GM23338 (cell line): Measurements from ENCODE around the gene PRELID3B. TPM values are rescaled to one million over a fixed set of nuclear protein-coding genes. Genes with fewer than 3 reads are reported as not detected.

Source experiments
- ATAC-seq: fragments of 200-7000 bp; cut with Tn5 transposase; 3 replicates; pipeline ENCODE4 v1.9.1; 2020
- DNase-seq: peaks from one replicate; pipeline ENCODE4 v3.0.0-alpha.2; 2015; ENCODE audit warnings: low spot score
- H2AFZ ChIP-seq: fragments of 200-600 bp; sonication (generic); 2 replicates; pipeline ENCODE4 v1.8.0; 2016; ENCODE audit warnings: antibody characterized with exemption, mild to moderate bottlenecking, moderate library complexity
- H3F3A ChIP-seq: fragments of 200-600 bp; sonication (generic); replicated peaks from 2 replicates; pipeline ENCODE4 v1.8.0; 2017; ENCODE audit warnings: antibody characterized with exemption, mixed run types, low read depth
- H3K27ac ChIP-seq: fragments of 200-600 bp; sonication (generic); 2 replicates; pipeline ENCODE4 v1.6.1; 2016; ENCODE audit warnings: low read depth
- H3K27me3 ChIP-seq: fragments of 200-600 bp; sonication (generic); 2 replicates; pipeline ENCODE4 v1.8.0; 2016; ENCODE audit warnings: mild to moderate bottlenecking, mixed run types, moderate library complexity; ENCODE audit not compliant: insufficient read depth
- H3K36me3 ChIP-seq: fragments of 200-600 bp; sonication (generic); 2 replicates; pipeline ENCODE4 v1.8.0; 2016; ENCODE audit warnings: mild to moderate bottlenecking; ENCODE audit not compliant: insufficient read depth
- H3K4me1 ChIP-seq: fragments of 200-600 bp; sonication (generic); 2 replicates; pipeline ENCODE4 v1.8.0; 2016; ENCODE audit warnings: mild to moderate bottlenecking, moderate library complexity; ENCODE audit not compliant: insufficient read depth
- H3K4me2 ChIP-seq: fragments of 200-600 bp; sonication (generic); 2 replicates; pipeline ENCODE4 v1.7.1; 2017; ENCODE audit warnings: mixed run types
- H3K4me3 ChIP-seq: fragments of 200-600 bp; sonication (generic); 2 replicates; pipeline ENCODE4 v1.6.1; 2016; ENCODE audit warnings: mixed run types
- H3K79me2 ChIP-seq: fragments of 200-600 bp; sonication (generic); replicated peaks from 2 replicates; pipeline ENCODE4 v1.8.0; 2017; ENCODE audit warnings: mild to moderate bottlenecking; ENCODE audit not compliant: insufficient read depth
- H3K9me2 ChIP-seq: fragments of 200-600 bp; sonication (generic); 2 replicates; pipeline ENCODE4 v1.8.0; 2017; ENCODE audit not compliant: insufficient read depth
- H4K20me1 ChIP-seq: fragments of 200-600 bp; sonication (generic); replicated peaks from 2 replicates; pipeline ENCODE4 v1.8.0; 2017; ENCODE audit warnings: mild to moderate bottlenecking; ENCODE audit not compliant: insufficient read depth
- H3K27ac Mint-ChIP-seq: 2 replicates; pipeline ENCODE4 v1.8.0; 2020; ENCODE audit warnings: inconsistent platforms, mild to moderate bottlenecking, moderate library complexity, mixed read lengths
- H3K27me3 Mint-ChIP-seq: 3 replicates; pipeline ENCODE4 v1.8.0; 2022; ENCODE audit warnings: low read depth, mild to moderate bottlenecking, moderate library complexity, mixed read lengths, inconsistent platforms; ENCODE audit not compliant: insufficient read depth, poor library complexity
- H3K36me3 Mint-ChIP-seq: 3 replicates; pipeline ENCODE4 v1.8.0; 2021; ENCODE audit warnings: low read depth, mild to moderate bottlenecking, inconsistent platforms, moderate library complexity, mixed read lengths
- H3K4me1 Mint-ChIP-seq: 3 replicates; pipeline ENCODE4 v1.8.0; 2020; ENCODE audit warnings: mild to moderate bottlenecking, inconsistent platforms, mixed read lengths
- H3K4me3 Mint-ChIP-seq: 3 replicates; pipeline ENCODE4 v1.8.0; 2021; ENCODE audit warnings: moderate library complexity, mild to moderate bottlenecking, inconsistent platforms, mixed read lengths
- H3K9me3 Mint-ChIP-seq: 3 replicates; pipeline ENCODE4 v1.8.0; 2020; ENCODE audit warnings: moderate library complexity, mild to moderate bottlenecking, inconsistent platforms, mixed read lengths
- CREB1 ChIP-seq: fragments of 250-450 bp; sonication (Bioruptor Pico); IDR thresholded peaks from 2 replicates; pipeline ENCODE4 v1.5.0; 2020; ENCODE audit warnings: low read depth, mild to moderate bottlenecking, moderate library complexity
- CTCF ChIP-seq, 2 experiments: fragments of 200-600 bp in 1 of 2; sonication (generic) in 1 of 2; conservative IDR thresholded peaks; 2 replicates each; pipeline versions ENCODE4 v1.5.1 to v1.6.1; 2016 to 2017; ENCODE audit warnings: antibody characterized with exemption in 2 of 2, low read depth in 2 of 2, mild to moderate bottlenecking in 2 of 2, moderate library complexity in 1 of 2
- EZH2 ChIP-seq: fragments of 200-600 bp; sonication (generic); IDR thresholded peaks from one replicate; pipeline ENCODE4 v1.8.0; 2017; ENCODE audit warnings: antibody characterized with exemption, mild to moderate bottlenecking, low read depth; ENCODE audit not compliant: unreplicated experiment
- EZH2phosphoT487 ChIP-seq: fragments of 200-600 bp; sonication (generic); IDR thresholded peaks from one replicate; pipeline ENCODE4 v1.8.1; 2018; ENCODE audit warnings: antibody characterized with exemption; ENCODE audit not compliant: unreplicated experiment
- JUNB ChIP-seq: IDR thresholded peaks from one replicate; pipeline ENCODE4 v1.6.1; 2016; ENCODE audit warnings: antibody characterized with exemption; ENCODE audit not compliant: unreplicated experiment
- POLR2AphosphoS5 ChIP-seq: IDR thresholded peaks from 2 replicates; pipeline ENCODE4 v1.6.1; 2016; ENCODE audit warnings: antibody characterized with exemption, low read depth
- STAT1 ChIP-seq: IDR thresholded peaks from one replicate; pipeline ENCODE4 v1.6.1; 2016; ENCODE audit warnings: antibody characterized with exemption; ENCODE audit not compliant: unreplicated experiment
- ZNF114 ChIP-seq: fragments of 250-450 bp; sonication (Bioruptor Pico); IDR thresholded peaks from 2 replicates; pipeline ENCODE4 v1.5.0; 2020; ENCODE audit warnings: mild to moderate bottlenecking, moderate library complexity
- ZNF331 ChIP-seq: fragments of 250-450 bp; sonication (Bioruptor Pico); IDR thresholded peaks from 2 replicates; pipeline ENCODE4 v1.5.0; 2020; ENCODE audit warnings: low read depth, mild to moderate bottlenecking, moderate library complexity
- polyA plus RNA-seq: library from polyadenylated mRNA; unstranded; fragments of >200 nt; fragmentation: Nextera tagmentation; extraction: Ambion mirVana; gene quantifications from 2 replicates; pipeline ENCODE4 v1.2.1, GENCODE V29; 2016
- total RNA-seq: library from RNA; depleted of rRNA; stranded (reverse); fragments of >200 nt; shearing (Covaris generic); gene quantifications from 2 replicates; pipeline ENCODE4 v1.2.3, GENCODE V29; 2014
- TF ChIP-seq, protein P1 (sequence below): fragments of 250-450 bp; sonication (Bioruptor Pico); IDR thresholded peaks from 2 replicates; pipeline ENCODE4 v1.5.0; 2020; ENCODE audit warnings: mild to moderate bottlenecking, moderate library complexity

The PRELID3B gene
- total and polyA plus RNA-seq, 2 experiments from 2014 or later, result 42.7 to 43.6 TPM

DNA sequence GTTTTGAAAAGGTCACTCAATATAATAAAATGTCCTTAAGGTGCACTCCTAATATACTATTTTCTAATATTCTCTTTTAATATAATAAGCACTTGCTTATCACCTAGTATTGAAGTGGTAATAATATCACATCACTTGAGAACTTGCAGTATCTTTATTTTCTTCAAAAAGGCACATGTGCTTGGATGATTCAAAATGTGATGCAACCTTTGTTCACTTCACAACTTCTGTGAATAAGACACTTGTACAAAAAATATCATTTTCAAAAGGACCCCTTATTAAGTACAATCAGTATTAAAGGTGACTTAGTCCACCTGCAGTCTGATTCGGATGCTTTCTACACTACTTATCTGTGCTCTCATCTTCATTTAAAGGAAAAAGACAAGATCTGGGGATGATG is 3.4 kb downstream of the PRELID3B start:
- Mint-ChIP-seq H3K4me3 (no peak overlapping the region), H3K36me3 (peaks cover 41% of the 10 kb centered on the region), H3K9me3 (no peaks in the 10 kb centered on the region), H3K27me3 (peaks cover 3% of the 10 kb centered on the region), H3K27ac (no peak overlapping the region), H3K4me1 (peaks cover 16% of the 10 kb centered on the region)
- H3K79me2 ChIP-seq, result peaks cover 55% of the 10 kb centered on the region
- H3K27me3 ChIP-seq, result no peaks in the 10 kb centered on the region
- DNase-seq, result no peak
- TF ChIP-seq CREB1 (no peak), ZNF331 (CRISPR knock-in tag) (no peak), POLR2AphosphoS5 (no peak), STAT1 (no peak), EZH2 (no peak), EZH2phosphoT487 (no peak)
- TF ChIP-seq, protein P1, sequence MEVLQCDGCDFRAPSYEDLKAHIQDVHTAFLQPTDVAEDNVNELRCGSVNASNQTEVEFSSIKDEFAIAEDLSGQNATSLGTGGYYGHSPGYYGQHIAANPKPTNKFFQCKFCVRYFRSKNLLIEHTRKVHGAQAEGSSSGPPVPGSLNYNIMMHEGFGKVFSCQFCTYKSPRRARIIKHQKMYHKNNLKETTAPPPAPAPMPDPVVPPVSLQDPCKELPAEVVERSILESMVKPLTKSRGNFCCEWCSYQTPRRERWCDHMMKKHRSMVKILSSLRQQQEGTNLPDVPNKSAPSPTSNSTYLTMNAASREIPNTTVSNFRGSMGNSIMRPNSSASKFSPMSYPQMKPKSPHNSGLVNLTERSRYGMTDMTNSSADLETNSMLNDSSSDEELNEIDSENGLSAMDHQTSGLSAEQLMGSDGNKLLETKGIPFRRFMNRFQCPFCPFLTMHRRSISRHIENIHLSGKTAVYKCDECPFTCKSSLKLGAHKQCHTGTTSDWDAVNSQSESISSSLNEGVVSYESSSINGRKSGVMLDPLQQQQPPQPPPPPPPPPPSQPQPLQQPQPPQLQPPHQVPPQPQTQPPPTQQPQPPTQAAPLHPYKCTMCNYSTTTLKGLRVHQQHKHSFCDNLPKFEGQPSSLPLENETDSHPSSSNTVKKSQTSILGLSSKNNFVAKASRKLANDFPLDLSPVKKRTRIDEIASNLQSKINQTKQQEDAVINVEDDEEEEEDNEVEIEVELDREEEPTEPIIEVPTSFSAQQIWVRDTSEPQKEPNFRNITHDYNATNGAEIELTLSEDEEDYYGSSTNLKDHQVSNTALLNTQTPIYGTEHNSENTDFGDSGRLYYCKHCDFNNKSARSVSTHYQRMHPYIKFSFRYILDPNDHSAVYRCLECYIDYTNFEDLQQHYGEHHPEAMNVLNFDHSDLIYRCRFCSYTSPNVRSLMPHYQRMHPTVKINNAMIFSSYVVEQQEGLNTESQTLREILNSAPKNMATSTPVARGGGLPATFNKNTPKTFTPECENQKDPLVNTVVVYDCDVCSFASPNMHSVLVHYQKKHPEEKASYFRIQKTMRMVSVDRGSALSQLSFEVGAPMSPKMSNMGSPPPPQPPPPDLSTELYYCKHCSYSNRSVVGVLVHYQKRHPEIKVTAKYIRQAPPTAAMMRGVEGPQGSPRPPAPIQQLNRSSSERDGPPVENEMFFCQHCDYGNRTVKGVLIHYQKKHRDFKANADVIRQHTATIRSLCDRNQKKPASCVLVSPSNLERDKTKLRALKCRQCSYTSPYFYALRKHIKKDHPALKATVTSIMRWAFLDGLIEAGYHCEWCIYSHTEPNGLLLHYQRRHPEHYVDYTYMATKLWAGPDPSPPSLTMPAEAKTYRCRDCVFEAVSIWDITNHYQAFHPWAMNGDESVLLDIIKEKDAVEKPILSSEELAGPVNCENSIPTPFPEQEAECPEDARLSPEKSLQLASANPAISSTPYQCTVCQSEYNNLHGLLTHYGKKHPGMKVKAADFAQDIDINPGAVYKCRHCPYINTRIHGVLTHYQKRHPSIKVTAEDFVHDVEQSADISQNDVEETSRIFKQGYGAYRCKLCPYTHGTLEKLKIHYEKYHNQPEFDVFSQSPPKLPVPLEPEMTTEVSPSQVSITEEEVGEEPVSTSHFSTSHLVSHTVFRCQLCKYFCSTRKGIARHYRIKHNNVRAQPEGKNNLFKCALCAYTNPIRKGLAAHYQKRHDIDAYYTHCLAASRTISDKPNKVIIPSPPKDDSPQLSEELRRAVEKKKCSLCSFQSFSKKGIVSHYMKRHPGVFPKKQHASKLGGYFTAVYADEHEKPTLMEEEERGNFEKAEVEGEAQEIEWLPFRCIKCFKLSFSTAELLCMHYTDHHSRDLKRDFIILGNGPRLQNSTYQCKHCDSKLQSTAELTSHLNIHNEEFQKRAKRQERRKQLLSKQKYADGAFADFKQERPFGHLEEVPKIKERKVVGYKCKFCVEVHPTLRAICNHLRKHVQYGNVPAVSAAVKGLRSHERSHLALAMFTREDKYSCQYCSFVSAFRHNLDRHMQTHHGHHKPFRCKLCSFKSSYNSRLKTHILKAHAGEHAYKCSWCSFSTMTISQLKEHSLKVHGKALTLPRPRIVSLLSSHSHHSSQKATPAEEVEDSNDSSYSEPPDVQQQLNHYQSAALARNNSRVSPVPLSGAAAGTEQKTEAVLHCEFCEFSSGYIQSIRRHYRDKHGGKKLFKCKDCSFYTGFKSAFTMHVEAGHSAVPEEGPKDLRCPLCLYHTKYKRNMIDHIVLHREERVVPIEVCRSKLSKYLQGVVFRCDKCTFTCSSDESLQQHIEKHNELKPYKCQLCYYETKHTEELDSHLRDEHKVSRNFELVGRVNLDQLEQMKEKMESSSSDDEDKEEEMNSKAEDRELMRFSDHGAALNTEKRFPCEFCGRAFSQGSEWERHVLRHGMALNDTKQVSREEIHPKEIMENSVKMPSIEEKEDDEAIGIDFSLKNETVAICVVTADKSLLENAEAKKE (CRISPR knock-in tag), result no peak
- peaks cover 6% of the 10 kb centered on the region; the same call in 1 of the 2 replicates for H3F3A ChIP-seq
- H3K4me3 ChIP-seq, result no peak overlapping the region
- no peak for ATAC-seq
- H3K9me2 ChIP-seq, result no peaks in the 10 kb centered on the region
- peaks cover 33% of the 10 kb centered on the region for H3K36me3 ChIP-seq
- H3K4me1 ChIP-seq, result 0 out of 2 replicates have a peak, but pooled peaks cover 3% of the 10 kb centered on the region
- peaks cover 24% of the 10 kb centered on the region for H4K20me1 ChIP-seq
- no peak overlapping the region for H3K27ac ChIP-seq
- H2AFZ ChIP-seq, result no peak overlapping the region
- no peak overlapping the region for H3K4me2 ChIP-seq

DNA sequence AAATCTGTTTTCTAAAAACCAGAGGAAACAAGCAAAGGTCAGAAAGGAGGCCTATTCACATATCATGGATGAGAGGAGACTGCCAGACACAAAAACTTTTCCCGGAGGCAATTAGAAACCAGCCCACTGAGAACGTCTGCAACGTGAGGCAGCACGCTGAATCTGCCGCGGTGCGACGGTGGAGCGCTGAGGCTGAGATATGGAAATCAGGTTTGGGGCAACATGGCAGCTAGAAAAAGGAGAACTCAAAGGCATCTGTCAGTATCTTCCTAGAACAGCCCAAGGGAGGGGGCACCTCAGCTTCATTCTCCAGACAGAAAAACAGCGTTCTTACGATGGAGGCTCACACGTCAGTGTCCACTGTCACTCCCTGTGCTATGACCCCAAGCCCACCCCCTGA is 5.2 kb downstream of the PRELID3B start:
- Mint-ChIP-seq H3K27me3 (peaks cover 3% of the 10 kb centered on the region), H3K36me3 (peaks cover 47% of the 10 kb centered on the region), H3K4me3 (no peak overlapping the region), H3K9me3 (no peaks in the 10 kb centered on the region), H3K27ac (no peak overlapping the region), H3K4me1 (peaks cover 13% of the 10 kb centered on the region)
- Histone ChIP-seq H3F3A (peaks cover 3% of the 10 kb centered on the region; the same call in 1 of the 2 replicates), H3K4me2 (no peak overlapping the region), H3K4me3 (no peak overlapping the region), H3K27me3 (no peaks in the 10 kb centered on the region), H4K20me1 (peaks cover 24% of the 10 kb centered on the region), H3K4me1 (peaks cover 10% of the 10 kb centered on the region; the same call in 1 of the 2 replicates), H3K36me3 (peaks cover 37% of the 10 kb centered on the region), H3K79me2 (peaks cover 55% of the 10 kb centered on the region), H2AFZ (no peak overlapping the region), H3K9me2 (no peaks in the 10 kb centered on the region), H3K27ac (no peak overlapping the region)
- ATAC-seq (no peak), DNase-seq (no peak)
- TF ChIP-seq EZH2phosphoT487 (no peak), JUNB (no peak), ZNF331 (CRISPR knock-in tag) (no peak), CTCF (conservative IDR thresholded peaks at IDR 0.05; ENCODE audit: low read depth in 2 of 2) (no peak), ZNF114 (CRISPR knock-in tag) (no peak), CREB1 (no peak), EZH2 (no peak), STAT1 (no peak)
